Uterus (tissue), 2 donors: ENCODE data around the gene MACC1.

Experiments
- CTCF ChIP-seq, 4 experiments: fragments of 200-600 bp in 2 of 4; fragments of 450-650 bp in 2 of 4; sonication (generic) in 2 of 4; IDR thresholded peaks; one replicate each; pipeline ENCODE4 v1.5.1; 2016 to 2019; ENCODE audit warnings: antibody characterized with exemption in 4 of 4, mild to moderate bottlenecking in 2 of 4, moderate library complexity in 1 of 4
- POLR2A ChIP-seq, 2 donors: fragments of 450-650 bp; IDR thresholded peaks; one replicate each; pipeline ENCODE4 v1.6.1; 2016; ENCODE audit warnings: antibody characterized with exemption in 2 of 2, mild to moderate bottlenecking in 1 of 2, moderate library complexity in 1 of 2

- TF ChIP-seq CTCF (IDR thresholded peaks at IDR 0.05) (no peak), POLR2A (IDR thresholded peaks at IDR 0.05) (no peak)
These were observed 40.0 kb upstream of the MACC1 start for GRCh38 chr7:20257212-20257611.
